ENCODE results near the gene ACADSB.
A peak's percentile ranks its signal among the peaks of the same experiment; 100 is the strongest.

ACADSB gene

GRCh38 chr10:123042708-123043408 lies 34.1 kb downstream of the ACADSB start:
- DNase-seq (ENCODE audit: low read depth) = no peak
- H3K4me3 ChIP-seq (ENCODE audit: control insufficient read depth, low read depth, low read length) = no peak overlapping the region
- no peak for TF ChIP-seq CTCF (IDR thresholded peaks at IDR 0.05; ENCODE audit: control insufficient read depth, insufficient read depth, low read depth, low read length, missing control alignments)

GRCh38 chr10:123043409-123043925 lies 34.7 kb downstream of the ACADSB start:
- peak; percentile 11 for DNase-seq (ENCODE audit: low read depth)
- H3K4me3 ChIP-seq (ENCODE audit: control insufficient read depth, low read depth, low read length) = no peak overlapping the region
- TF ChIP-seq CTCF (IDR thresholded peaks at IDR 0.05; ENCODE audit: control insufficient read depth, insufficient read depth, low read depth, low read length, missing control alignments) = peak; percentile 84

GRCh38 chr10:123044391-123044790 lies 35.6 kb downstream of the ACADSB start:
- H3K4me3 ChIP-seq (ENCODE audit: control insufficient read depth, low read depth, low read length) = no peak overlapping the region
- no peak for DNase-seq (ENCODE audit: low read depth)
- TF ChIP-seq CTCF (IDR thresholded peaks at IDR 0.05; ENCODE audit: control insufficient read depth, insufficient read depth, low read depth, low read length, missing control alignments) = no peak

- TF ChIP-seq CTCF (IDR thresholded peaks at IDR 0.05; ENCODE audit: control insufficient read depth, insufficient read depth, low read depth, low read length, missing control alignments) = no peak
- no peak overlapping the region for H3K4me3 ChIP-seq (ENCODE audit: control insufficient read depth, low read depth, low read length)
- no peak for DNase-seq (ENCODE audit: low read depth)
These were observed 37.3 kb downstream of the ACADSB start for GRCh38 chr10:123045961-123046731.

- DNase-seq (ENCODE audit: low read depth) = no peak
- no peak overlapping the region for H3K4me3 ChIP-seq (ENCODE audit: control insufficient read depth, low read depth, low read length)
- TF ChIP-seq CTCF (IDR thresholded peaks at IDR 0.05; ENCODE audit: control insufficient read depth, insufficient read depth, low read depth, low read length, missing control alignments) = no peak
These were observed 49.2 kb downstream of the ACADSB start for GRCh38 chr10:123057968-123058367.

- no peak overlapping the region for H3K4me3 ChIP-seq (ENCODE audit: control insufficient read depth, low read depth, low read length)
- no peak for TF ChIP-seq CTCF (IDR thresholded peaks at IDR 0.05; ENCODE audit: control insufficient read depth, insufficient read depth, low read depth, low read length, missing control alignments)
- no peak for DNase-seq (ENCODE audit: low read depth)
These were observed 53.1 kb downstream of the ACADSB start for GRCh38 chr10:123061865-123062264.

All from AG09309 (cell line).